Transverse colon (tissue), 4 donors: ENCODE data around the gene PGLYRP2. TPM values are rescaled to one million over a fixed set of nuclear protein-coding genes. Genes with fewer than 3 reads are reported as not detected.
A peak's percentile ranks its signal among the peaks of the same experiment; 100 is the strongest.

ENCODE experiments used
- DNase-seq: peaks from one replicate; pipeline ENCODE4 v3.0.0-alpha.2; 2019
- H3K27ac ChIP-seq, 4 donors: fragments of 200-600 bp; sonication (generic); 2 replicates each; pipeline ENCODE4 v1.5.1; 2016 to 2018; ENCODE audit warnings: inconsistent platforms in 4 of 4
- H3K27me3 ChIP-seq: fragments of 200-600 bp; sonication (generic); 2 replicates; pipeline ENCODE4 v1.5.1; 2017; ENCODE audit warnings: inconsistent platforms
- H3K36me3 ChIP-seq, 4 donors: fragments of 200-600 bp; sonication (generic); 2 replicates each; pipeline ENCODE4 v1.5.1; 2017 to 2019; ENCODE audit warnings: inconsistent platforms in 4 of 4
- H3K4me1 ChIP-seq, 4 donors: fragments of 200-600 bp; sonication (generic); 2 replicates each; pipeline ENCODE4 v1.5.1; 2017 to 2020; ENCODE audit warnings: inconsistent platforms in 4 of 4
- H3K4me3 ChIP-seq, 4 donors: fragments of 200-600 bp; sonication (generic); 1 replicate in 1 of 4; 2 replicates in 3 of 4; pipeline versions ENCODE4 v1.5.1 to v1.6.1; 2017 to 2019; ENCODE audit warnings: inconsistent platforms in 4 of 4
- H3K9me3 ChIP-seq, 2 donors: fragments of 200-600 bp; sonication (generic); 2 replicates each; pipeline ENCODE4 v1.5.1; 2017 to 2019; ENCODE audit warnings: inconsistent platforms in 2 of 2
- EP300 ChIP-seq: sonication (generic); formaldehyde crosslinking; IDR thresholded peaks from one replicate; pipeline ENCODE4 v1.6.1; 2017; ENCODE audit warnings: antibody characterized with exemption, low read depth
- POLR2A ChIP-seq: fragments of 450-650 bp; IDR thresholded peaks from one replicate; pipeline ENCODE4 v1.6.1; 2016; ENCODE audit warnings: antibody characterized with exemption, mild to moderate bottlenecking, moderate library complexity
- POLR2AphosphoS5 ChIP-seq, 3 donors: sonication (generic); formaldehyde crosslinking; IDR thresholded peaks; one replicate each; pipeline ENCODE4 v1.6.1; 2016; ENCODE audit warnings: antibody characterized with exemption in 3 of 3
- WGBS, 2 donors: methylation state at CpG; one replicate each; pipeline ENCODE4 v1.1.5; 2018; ENCODE audit warnings: low coverage in 1 of 2; 5-methylcytosine and 5-hydroxymethylcytosine counted together
- in situ Hi-C, 4 donors: fragments of 200-750 bp; cut with MboI; loops; one replicate each; pipeline versions ENCODE4 v1.15.0 to v1.15.1; 2017; ENCODE audit warnings: low sequenced_read_pairs in 3 of 4, low pct_ligation_motif_present in 1 of 4, low pct_unique_long_range_greater_than_20kb in 1 of 4
- intact Hi-C: fragments of 100-400 bp; cut with DNase I; formaldehyde crosslinking; loops from one replicate; pipeline ENCODE4 v1.15.1; 2023; ENCODE audit warnings: low total_unique reads
- total RNA-seq, 4 donors: library from RNA; depleted of rRNA; stranded (reverse); fragments of >200 nt; gene quantifications; one replicate each; pipeline ENCODE4 v1.1.0, GENCODE V29; 2016
- TF ChIP-seq, protein P1 (sequence below), 5 experiments: fragments of 200-600 bp in 3 of 5; fragments of 450-650 bp in 2 of 5; sonication (generic) in 3 of 5; IDR thresholded peaks; 1 replicate in 2 of 5; 2 replicates in 3 of 5; pipeline ENCODE4 v1.5.1; 2016 to 2017; ENCODE audit warnings: antibody characterized with exemption in 5 of 5, inconsistent platforms in 3 of 5, mild to moderate bottlenecking in 2 of 5, moderate library complexity in 1 of 5

PGLYRP2 gene
- total RNA-seq, 4 donors from 2014 or later, result not detected

GRCh38 chr19:15437355-15438123 is 41.8 kb downstream of the PGLYRP2 start:
- no peak for DNase-seq
- H3K9me3 ChIP-seq, result no peaks in the 10 kb centered on the region
- no peaks in the 10 kb centered on the region for H3K27me3 ChIP-seq
- H3K4me1 ChIP-seq, result peaks cover 0 to 15% (median 6%) of the 10 kb centered on the region in 4 donors
- no peak overlapping the region for H3K27ac ChIP-seq
- intact Hi-C loops, result no loop called here
- H3K36me3 ChIP-seq, result no peaks in the 10 kb centered on the region
- H3K4me3 ChIP-seq, result no peak overlapping the region
- TF ChIP-seq POLR2A (no peak), POLR2AphosphoS5 (IDR thresholded peaks at IDR 0.05) (no peak), EP300 (no peak)
- TF ChIP-seq, protein P1, sequence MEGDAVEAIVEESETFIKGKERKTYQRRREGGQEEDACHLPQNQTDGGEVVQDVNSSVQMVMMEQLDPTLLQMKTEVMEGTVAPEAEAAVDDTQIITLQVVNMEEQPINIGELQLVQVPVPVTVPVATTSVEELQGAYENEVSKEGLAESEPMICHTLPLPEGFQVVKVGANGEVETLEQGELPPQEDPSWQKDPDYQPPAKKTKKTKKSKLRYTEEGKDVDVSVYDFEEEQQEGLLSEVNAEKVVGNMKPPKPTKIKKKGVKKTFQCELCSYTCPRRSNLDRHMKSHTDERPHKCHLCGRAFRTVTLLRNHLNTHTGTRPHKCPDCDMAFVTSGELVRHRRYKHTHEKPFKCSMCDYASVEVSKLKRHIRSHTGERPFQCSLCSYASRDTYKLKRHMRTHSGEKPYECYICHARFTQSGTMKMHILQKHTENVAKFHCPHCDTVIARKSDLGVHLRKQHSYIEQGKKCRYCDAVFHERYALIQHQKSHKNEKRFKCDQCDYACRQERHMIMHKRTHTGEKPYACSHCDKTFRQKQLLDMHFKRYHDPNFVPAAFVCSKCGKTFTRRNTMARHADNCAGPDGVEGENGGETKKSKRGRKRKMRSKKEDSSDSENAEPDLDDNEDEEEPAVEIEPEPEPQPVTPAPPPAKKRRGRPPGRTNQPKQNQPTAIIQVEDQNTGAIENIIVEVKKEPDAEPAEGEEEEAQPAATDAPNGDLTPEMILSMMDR (IDR thresholded peaks at IDR 0.05), result no peak
- in situ Hi-C loops, result loop anchor here in 1 of 4 donors (25.0 kb wide), 1 partner anchor 175 kb away; no protein-coding TSS in a partner anchor
- 18 to 84% methylated on average over 2 to 10 of the region's 10 CpGs for WGBS, 2 donors

GRCh38 chr19:15436826-15437110 is 42.5 kb downstream of the PGLYRP2 start:
- in situ Hi-C loops, result loop anchor here in 1 of 4 donors (25.0 kb wide), 1 partner anchor 174 kb away; no protein-coding TSS in a partner anchor
- no peaks in the 10 kb centered on the region for H3K27me3 ChIP-seq
- H3K4me1 ChIP-seq, result peaks cover 2 to 18% (median 7%) of the 10 kb centered on the region in 4 donors
- no peak overlapping the region for H3K27ac ChIP-seq
- H3K4me3 ChIP-seq, result no peak overlapping the region
- WGBS, 2 donors, result 88% methylated on average over 14 of the region's 15 CpGs; no CpG with 5 or more reads in 1 of the 2 donors
- DNase-seq, result no peak
- no peaks in the 10 kb centered on the region for H3K9me3 ChIP-seq
- intact Hi-C loops, result no loop called here
- no peaks in the 10 kb centered on the region for H3K36me3 ChIP-seq
- TF ChIP-seq, protein P1 (IDR thresholded peaks at IDR 0.05), result no peak
- TF ChIP-seq POLR2AphosphoS5 (IDR thresholded peaks at IDR 0.05), result no peak
- TF ChIP-seq POLR2A, result no peak
- TF ChIP-seq EP300, result no peak

GRCh38 chr19:15436012-15436825 is 43.1 kb downstream of the PGLYRP2 start:
- in situ Hi-C loops, result loop anchor here in 1 of 4 donors (25.0 kb wide), 1 partner anchor 174 kb away; no protein-coding TSS in a partner anchor
- no peak for TF ChIP-seq EP300
- no peak for TF ChIP-seq POLR2AphosphoS5 (IDR thresholded peaks at IDR 0.05)
- no peak for TF ChIP-seq POLR2A
- TF ChIP-seq, protein P1 (IDR thresholded peaks at IDR 0.05), result no peak
- intact Hi-C loops, result no loop called here
- Histone ChIP-seq H3K4me1 (peaks cover 8 to 23% (median 13%) of the 10 kb centered on the region in 4 donors), H3K36me3 (no peaks in the 10 kb centered on the region), H3K4me3 (no peak overlapping the region), H3K9me3 (no peaks in the 10 kb centered on the region), H3K27ac (no peak overlapping the region), H3K27me3 (no peaks in the 10 kb centered on the region)
- WGBS, 2 donors, result 80 to 87% methylated on average over 2 to 10 of the region's 10 CpGs
- DNase-seq, result no peak

GRCh38 chr19:15433519-15434069 is 45.7 kb downstream of the PGLYRP2 start:
- Histone ChIP-seq H3K27ac (peak overlapping the region; percentile 89 to 99 (median 96)), H3K36me3 (peaks cover 0 to 3% (median 0%) of the 10 kb centered on the region in 4 donors), H3K9me3 (no peaks in the 10 kb centered on the region), H3K4me1 (peaks cover 16 to 36% (median 24%) of the 10 kb centered on the region in 4 donors), H3K27me3 (no peaks in the 10 kb centered on the region), H3K4me3 (peak overlapping the region in 2 of 4 donors; percentile 86 to 90)
- TF ChIP-seq, protein P1 (IDR thresholded peaks at IDR 0.05), result no peak
- no peak for TF ChIP-seq POLR2AphosphoS5 (IDR thresholded peaks at IDR 0.05)
- TF ChIP-seq POLR2A, result no peak
- TF ChIP-seq EP300, result no peak
- intact Hi-C loops (no loop called here), in situ Hi-C loops (loop anchor here in 1 of 4 donors (25.0 kb wide), 1 partner anchor 171 kb away; no protein-coding TSS in a partner anchor)
- no peak for DNase-seq
- WGBS, 2 donors, result 63% methylated on average over 8 of the region's 8 CpGs; no CpG with 5 or more reads in 1 of the 2 donors
